GM12874 (cell line): Measurements from ENCODE around the gene ATP2A2.

Experiments used
- TF ChIP-seq, protein P1 (sequence below): IDR thresholded peaks from 2 replicates; pipeline ENCODE4 v1.5.1; 2011; ENCODE audit warnings: low read depth, mild to moderate bottlenecking, control low read depth, low read length, moderate library complexity; ENCODE audit not compliant: insufficient read depth

The ATP2A2 gene

DNA sequence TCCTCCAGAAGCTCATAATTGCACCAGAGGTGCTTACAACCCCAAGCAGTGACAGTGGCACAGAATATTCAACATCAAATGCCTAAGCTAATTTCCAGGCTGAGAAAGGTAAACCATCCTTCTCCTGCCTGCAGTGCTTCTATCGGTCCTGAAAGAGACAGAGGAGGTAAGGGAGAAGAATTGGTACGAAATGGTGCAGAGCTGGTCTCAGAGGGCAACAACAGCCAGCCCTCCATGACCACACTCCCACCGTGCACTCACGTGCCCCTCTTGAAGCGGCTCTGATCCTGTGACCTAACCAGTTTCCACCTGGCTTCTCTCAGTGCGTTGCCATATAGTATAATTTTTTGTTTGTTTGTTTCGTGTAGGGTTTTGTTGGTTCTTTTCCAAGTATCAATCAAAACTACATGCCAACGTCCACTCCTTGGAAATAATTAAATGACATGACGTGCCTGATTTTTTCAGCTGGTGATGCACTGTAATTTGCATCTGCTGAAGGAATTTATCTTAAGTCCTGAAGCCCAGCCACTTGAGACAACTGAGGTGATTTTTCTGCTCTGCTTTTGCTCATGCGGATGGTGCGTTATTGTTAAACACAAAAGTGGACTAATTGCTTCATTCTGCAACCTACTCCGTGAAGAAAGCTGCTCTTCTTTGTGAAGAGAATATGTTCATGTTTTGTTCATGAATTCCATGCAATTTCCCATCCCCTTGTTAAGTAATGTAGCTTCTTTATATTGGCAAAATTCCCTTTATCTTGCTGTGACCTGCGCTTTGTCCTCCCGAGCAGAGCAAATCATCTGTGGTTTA is 1.3 kb upstream of the ATP2A2 start:
- TF ChIP-seq, protein P1, sequence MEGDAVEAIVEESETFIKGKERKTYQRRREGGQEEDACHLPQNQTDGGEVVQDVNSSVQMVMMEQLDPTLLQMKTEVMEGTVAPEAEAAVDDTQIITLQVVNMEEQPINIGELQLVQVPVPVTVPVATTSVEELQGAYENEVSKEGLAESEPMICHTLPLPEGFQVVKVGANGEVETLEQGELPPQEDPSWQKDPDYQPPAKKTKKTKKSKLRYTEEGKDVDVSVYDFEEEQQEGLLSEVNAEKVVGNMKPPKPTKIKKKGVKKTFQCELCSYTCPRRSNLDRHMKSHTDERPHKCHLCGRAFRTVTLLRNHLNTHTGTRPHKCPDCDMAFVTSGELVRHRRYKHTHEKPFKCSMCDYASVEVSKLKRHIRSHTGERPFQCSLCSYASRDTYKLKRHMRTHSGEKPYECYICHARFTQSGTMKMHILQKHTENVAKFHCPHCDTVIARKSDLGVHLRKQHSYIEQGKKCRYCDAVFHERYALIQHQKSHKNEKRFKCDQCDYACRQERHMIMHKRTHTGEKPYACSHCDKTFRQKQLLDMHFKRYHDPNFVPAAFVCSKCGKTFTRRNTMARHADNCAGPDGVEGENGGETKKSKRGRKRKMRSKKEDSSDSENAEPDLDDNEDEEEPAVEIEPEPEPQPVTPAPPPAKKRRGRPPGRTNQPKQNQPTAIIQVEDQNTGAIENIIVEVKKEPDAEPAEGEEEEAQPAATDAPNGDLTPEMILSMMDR: no peak

DNA sequence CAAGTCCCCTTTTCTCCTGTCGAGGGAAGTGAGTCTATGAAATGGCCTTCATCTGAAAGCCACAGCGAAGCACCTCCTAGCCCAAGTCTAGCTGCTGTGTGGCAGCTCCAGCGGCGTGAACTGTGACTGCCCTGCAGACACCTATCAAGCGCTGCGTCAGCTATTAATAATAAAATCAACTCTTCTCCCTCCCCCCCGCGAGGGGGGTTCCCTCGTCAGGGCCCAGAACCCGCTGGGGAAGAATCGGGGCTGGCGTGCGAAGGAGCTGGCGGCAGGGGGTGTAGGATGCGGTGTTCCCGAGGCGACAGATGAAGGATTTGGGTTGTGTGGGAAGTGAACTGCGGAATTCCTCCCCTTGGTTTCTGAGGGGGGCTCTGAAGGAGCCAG is 662 bp upstream of the ATP2A2 start:
- TF ChIP-seq, protein P1: no peak

DNA sequence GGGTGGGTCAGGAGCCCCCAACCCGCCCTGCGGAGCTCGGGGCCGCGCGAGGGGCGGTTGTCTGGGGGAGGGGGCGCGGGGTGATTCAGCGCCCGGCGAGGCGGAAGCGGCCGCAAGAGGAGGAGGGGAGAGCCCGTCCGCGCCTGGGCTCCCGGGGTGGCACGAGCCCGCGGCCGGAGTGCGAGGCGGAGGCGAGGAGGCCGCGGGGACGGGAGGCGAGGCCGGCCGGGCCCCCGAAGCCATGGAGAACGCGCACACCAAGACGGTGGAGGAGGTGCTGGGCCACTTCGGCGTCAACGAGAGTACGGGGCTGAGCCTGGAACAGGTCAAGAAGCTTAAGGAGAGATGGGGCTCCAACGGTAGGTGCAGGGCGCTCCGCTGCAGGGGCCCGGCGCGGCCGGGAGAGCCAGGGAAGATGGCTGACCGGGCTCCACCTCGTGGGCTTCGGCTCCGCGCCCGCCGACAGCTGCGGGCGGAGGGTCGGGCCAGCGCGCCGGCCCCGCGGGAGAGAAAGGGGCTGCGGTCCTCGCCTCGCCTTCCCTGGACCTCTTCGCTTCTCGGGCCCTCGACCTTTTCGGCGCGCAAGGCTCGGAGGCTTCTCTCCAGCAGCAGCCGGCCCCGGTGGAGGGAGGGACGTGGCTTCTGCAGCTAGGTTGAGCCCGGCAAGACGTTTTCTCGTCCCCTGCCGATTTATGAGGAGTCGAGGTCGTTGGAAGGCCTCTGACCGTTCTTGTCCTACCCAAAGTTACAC is 677 bp downstream of the ATP2A2 start:
- TF ChIP-seq, protein P1: no peak

DNA sequence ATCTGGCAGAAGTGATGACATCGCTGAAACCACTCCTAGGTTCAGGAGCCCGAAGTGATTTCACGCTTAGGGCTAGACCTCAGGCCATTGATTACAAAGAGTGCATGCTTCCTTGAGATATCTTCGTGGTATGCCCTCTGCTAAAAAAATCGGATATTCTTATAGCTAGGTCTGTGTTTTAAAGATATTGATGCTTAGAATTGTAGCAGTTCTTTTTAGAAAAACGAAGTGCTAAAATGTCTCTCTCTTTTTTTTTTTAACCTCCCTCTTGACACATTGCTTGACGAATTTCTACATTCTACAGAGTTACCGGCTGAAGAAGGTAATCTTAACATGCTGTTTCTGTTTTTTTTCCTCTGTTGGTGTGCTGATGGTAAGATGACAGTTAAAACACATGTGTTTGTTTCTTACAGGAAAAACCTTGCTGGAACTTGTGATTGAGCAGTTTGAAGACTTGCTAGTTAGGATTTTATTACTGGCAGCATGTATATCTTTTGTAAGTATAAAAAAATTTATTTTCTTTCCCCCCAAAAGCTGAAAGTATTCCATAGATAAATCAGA is 1.3 kb downstream of the ATP2A2 start:
- TF ChIP-seq, protein P1: no peak

DNA sequence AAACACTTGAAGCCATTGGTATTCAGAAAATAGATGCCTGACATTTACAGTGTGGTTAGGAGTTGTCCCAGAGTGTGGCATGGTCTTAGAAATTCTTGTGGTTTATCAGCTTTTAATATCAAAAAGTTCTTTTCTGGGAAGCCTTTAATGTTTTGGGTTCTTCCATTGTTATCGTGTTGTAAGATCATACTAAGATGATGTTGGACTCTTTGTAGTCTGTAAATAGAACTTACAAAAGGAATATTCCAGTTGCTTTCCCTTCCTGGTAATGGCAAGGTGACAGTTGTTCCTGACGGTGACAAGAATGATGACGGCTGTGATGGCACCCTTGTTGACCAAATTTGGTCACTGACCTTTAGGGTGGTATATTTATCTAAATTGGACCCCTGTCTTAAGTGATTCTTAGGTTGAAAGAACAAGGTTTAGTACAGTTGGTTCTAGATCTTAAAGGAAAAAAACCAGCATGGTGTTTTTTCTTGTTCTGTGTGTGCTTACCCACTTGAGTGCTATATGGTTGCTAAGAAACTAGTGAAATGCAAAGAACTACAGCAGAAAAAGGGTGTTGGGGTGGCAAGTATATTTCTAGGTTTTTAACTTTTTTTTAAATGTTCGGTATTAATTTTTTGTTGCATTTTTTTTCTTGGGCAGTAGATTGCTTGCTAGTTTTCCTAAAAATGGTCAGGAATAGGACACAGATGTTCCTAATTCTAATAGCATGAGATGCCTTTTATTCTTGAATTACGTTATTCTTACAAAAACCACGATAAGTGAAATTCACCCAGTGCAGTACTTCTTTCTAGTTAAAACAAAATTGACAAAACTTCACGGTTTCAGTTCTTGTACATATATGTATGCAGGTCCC is 2.1 kb downstream of the ATP2A2 start:
- TF ChIP-seq, protein P1: no peak

DNA sequence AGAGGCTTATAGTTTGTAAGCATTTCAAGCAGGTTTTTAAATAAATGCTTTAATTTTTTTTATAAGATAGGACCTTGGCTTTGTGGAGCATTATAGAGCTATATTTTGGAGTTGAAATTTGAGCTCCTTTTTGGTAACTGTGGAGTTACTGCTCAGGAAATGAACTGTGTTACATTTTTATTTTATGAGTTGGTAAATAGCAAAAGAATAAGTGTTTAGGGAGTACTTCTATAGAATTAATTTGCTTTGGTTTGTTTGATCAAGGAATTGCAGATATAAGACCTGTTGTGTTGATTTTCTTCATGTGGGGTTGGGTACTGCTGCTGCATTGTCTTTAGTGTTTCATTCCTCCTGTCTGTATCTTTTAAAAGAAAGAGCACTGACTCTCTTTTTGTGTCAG is 3.5 kb downstream of the ATP2A2 start:
- TF ChIP-seq, protein P1: no peak
